ENCODE results near the gene N4BP3.

GRCh38 chr5:178122346-178122745 is 9.0 kb downstream of the N4BP3 start:
- TF ChIP-seq, protein P1, sequence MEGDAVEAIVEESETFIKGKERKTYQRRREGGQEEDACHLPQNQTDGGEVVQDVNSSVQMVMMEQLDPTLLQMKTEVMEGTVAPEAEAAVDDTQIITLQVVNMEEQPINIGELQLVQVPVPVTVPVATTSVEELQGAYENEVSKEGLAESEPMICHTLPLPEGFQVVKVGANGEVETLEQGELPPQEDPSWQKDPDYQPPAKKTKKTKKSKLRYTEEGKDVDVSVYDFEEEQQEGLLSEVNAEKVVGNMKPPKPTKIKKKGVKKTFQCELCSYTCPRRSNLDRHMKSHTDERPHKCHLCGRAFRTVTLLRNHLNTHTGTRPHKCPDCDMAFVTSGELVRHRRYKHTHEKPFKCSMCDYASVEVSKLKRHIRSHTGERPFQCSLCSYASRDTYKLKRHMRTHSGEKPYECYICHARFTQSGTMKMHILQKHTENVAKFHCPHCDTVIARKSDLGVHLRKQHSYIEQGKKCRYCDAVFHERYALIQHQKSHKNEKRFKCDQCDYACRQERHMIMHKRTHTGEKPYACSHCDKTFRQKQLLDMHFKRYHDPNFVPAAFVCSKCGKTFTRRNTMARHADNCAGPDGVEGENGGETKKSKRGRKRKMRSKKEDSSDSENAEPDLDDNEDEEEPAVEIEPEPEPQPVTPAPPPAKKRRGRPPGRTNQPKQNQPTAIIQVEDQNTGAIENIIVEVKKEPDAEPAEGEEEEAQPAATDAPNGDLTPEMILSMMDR (IDR thresholded peaks at IDR 0.05): no peak
- no peak for TF ChIP-seq POLR2A (IDR thresholded peaks at IDR 0.05)
